Heart left ventricle (tissue), 13 donors: ENCODE measurements around the gene DPF1.

Experiments used
- CTCF ChIP-seq, 12 donors: fragments of 200-600 bp; sonication (generic) in 4 of 12; IDR thresholded peaks; one replicate each; pipeline versions ENCODE4 v1.5.0 to v1.8.0; 2018 to 2022; ENCODE audit warnings: antibody characterized with exemption in 12 of 12, mild to moderate bottlenecking in 5 of 12
- POLR2A ChIP-seq, 2 donors: fragments of 450-650 bp; IDR thresholded peaks; one replicate each; pipeline ENCODE4 v1.6.1; 2017; ENCODE audit warnings: antibody characterized with exemption in 2 of 2, mild to moderate bottlenecking in 2 of 2, moderate library complexity in 2 of 2
- donor health status: ischemic (EF 13 %, LVEDD 7.1; RV severe dilation, severe dysfunction).
- donor health status: DM: no; HTN: yes; CAD: no.
- donor health status: DM: no; HTN: no; CAD: no.
- donor health status: ischemic (EF 25% LVEDD 6.9; RV normal size, moderate dysfunction).
- donor health status: ischemic (EF 25% LVEDD 5.7; RV mildly dilated, moderate dysfunction).
- donor health status: ischemic (EF 35%, LVEDD 5.7; RV mildly dilated, moderate dysfunction).
- donor health status: nonischemic (EF 11% LVEDD 7.7; RV severe dilation, severe dysfunction).
- donor health status: DM: yes; HTN: yes; CAD: no.
- donor health status: PGD.
- donor health status: ischemic (EF 29% LVEDD 5.4; RV normal size, mild dysfunction).
- donor health status: nonischemic (EF 23%, LVEDD 6.1; RV moderate dilation, normal function).

DNA sequence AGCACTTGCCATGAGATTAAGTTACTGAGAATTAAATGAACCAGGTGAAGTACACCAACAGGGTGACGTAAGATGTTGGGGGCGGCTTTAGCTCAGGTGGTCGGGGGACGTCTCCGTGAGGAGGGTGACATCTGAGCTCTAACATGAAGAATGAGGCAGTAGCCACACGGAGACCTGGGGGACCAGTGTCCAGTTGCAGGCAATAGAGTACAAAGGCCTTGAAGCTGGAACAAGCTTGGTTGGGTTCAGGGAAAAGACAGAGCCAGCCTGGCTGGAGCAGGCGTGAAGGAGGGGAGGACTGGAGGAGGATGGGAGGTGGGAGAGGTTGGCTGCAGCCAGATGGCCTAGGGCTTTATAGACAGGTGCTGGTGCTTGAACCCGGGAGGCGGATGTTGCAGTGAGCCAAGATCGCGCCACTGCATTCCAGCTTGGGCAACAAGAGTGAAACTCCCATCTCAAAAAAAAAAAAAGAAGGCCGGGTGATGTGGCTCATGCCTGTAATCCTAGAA lies 42.0 kb upstream of the DPF1 start:
- TF ChIP-seq CTCF (IDR thresholded peaks at IDR 0.05) (no peak), POLR2A (IDR thresholded peaks at IDR 0.05) (no peak)
